Stimulated activated CD8-positive, alpha-beta memory T cell treated with anti-CD3 and anti-CD28 coated beads, Interleukin-7, amount 100 ng/mL, for 1 hour (primary cell): ENCODE results near the gene ELANE.
A peak's percentile ranks its signal among the peaks of the same experiment; 100 is the strongest.
"Not testable (repeated sequence)": the region's sequence is repeated elsewhere in the genome, so short reads cannot be mapped to it uniquely, and the experiment has no call there.

Experiments
- DNase-seq, 2 donors: peaks; one replicate each; pipeline ENCODE4 v3.0.0-alpha.2; 2020; ENCODE audit warnings: low read depth in 2 of 2

The ELANE gene

DNA sequence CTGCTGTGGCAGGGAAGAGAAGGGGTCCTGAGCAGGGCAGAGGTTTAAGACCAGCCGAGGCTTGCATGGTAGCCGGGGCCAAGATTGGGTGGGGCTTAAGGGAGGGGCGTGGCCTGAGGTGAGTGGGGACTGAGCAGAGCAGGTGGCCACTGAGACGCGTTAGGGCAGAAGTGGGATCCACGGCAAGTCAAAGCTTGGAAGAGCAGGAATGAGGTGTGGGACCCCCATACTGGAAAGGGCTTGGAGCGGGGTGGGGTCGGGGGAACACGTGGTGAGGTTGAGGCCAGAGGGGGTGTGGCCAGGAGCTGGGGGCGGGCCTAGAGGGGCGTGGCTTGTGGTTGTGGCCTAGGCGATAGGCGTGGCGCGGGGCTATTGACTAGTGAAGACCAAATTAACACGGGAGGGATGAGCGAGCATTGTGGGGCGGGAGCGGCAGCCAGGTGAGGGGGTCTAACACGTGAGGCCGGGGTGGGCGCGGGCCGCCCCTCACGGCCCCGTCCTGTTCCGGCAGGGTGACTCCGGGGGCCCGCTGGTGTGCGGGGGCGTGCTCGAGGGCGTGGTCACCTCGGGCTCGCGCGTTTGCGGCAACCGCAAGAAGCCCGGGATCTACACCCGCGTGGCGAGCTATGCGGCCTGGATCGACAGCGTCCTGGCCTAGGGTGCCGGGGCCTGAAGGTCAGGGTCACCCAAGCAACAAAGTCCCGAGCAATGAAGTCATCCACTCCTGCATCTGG lies 10.6 kb downstream of the ELANE start:
- peak; percentile 50 to 65 for DNase-seq

DNA sequence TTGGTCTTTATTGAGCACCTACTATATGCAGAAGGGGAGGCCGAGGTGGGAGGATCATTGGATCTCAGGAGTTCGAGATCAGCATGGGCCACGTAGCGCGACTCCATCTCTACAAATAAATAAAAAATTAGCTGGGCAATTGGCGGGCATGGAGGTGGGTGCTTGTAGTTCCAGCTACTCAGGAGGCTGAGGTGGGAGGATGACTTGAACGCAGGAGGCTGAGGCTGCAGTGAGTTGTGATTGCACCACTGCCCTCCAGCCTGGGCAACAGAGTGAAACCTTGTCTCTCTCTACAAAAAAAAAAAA lies 11.2 kb downstream of the ELANE start:
- DNase-seq: no peak

DNA sequence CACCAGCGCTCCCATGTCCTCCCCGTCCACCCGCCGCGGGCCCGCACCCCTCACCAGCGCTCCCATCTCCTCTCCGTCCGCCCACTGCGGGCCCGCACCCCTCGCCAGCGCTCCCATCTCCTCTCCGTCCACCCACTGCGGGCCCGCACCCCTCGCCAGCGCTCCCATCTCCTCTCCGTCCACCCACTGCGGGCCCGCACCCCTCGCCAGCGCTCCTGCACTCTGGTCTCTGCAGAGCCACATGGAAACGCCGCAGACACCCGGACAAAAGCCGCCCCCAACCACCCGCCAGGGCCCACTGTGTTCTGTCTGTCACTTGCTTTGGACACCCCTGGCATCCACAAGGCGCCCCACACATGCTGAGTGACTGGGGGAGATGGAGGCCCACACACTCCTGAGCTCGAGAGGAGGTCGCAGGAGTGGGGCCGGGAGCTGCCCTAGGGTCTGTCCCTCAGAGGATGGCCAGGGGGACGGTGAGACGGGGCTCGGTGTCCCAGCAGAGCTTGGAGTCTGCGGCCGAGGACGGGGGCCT lies 14.7 kb downstream of the ELANE start:
- DNase-seq: no peak

- no peak for DNase-seq
These were observed 15.2 kb downstream of the ELANE start for GRCh38 chr19:867301-867793.

GRCh38 chr19:867855-868457 lies 15.9 kb downstream of the ELANE start:
- no peak for DNase-seq

DNA sequence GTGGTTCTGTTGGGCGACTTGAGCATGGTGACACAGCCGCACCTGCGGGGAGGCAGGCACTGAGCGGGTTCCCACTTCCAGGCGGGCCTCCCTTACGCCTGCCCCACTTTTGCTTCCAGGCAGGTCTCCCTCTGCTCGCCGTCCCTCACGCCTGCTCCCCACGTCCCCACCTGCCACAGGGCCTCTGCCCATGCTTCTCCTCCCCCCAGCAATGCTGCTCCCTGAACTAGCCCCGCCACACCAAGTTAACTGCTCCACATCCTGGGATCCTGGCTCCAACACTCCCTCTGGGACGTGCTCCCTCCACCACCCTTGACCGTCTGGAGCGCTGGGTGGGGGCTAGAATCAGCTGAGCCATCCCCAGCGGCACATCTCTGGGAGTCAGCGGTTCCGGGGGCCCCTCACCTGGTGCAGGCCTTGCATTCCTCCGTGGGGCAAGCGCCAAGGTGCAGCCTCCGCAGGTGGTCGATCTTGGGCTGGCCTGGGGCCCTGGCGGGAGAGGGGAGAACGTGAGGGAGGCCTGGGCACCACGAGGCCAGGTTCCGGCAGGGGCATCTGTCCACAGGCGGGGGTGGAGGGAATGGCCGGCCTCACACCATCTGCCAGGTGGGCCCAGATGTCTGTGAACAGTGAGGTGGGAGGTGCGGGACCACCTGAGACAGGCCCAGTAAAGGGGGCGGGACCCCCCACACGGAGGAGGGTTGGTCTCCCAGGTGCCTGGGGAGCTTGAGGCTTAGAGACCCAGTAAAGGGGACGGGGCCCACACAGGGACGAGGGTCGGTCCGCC lies 16.5 kb downstream of the ELANE start:
- no peak for DNase-seq

GRCh38 chr19:869245-870177 lies 17.4 kb downstream of the ELANE start:
- no peak for DNase-seq

GRCh38 chr19:870314-870713 lies 18.2 kb downstream of the ELANE start:
- no peak for DNase-seq

DNA sequence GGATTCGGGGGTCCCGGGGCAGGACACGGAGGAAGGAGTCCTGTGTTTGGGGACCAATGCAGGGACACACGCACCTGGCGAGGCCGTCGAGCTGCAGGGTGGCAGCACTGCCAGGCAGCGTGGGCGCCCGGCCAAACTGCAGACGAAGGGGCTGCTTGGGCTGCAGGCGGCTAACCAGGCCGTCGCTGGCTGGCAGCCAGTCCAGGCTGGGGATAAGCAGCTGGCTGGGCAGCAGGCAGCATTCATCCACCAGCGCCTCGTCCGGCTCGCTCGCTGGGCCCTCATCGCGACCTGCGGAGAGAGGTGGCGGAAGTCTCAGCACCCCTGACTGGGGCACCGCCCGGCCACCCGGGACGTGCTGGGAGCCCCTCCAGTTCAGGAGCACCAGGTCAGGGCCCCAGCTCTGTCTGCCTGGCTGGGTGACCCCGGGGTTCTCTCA lies 18.9 kb downstream of the ELANE start:
- no peak for DNase-seq

DNA sequence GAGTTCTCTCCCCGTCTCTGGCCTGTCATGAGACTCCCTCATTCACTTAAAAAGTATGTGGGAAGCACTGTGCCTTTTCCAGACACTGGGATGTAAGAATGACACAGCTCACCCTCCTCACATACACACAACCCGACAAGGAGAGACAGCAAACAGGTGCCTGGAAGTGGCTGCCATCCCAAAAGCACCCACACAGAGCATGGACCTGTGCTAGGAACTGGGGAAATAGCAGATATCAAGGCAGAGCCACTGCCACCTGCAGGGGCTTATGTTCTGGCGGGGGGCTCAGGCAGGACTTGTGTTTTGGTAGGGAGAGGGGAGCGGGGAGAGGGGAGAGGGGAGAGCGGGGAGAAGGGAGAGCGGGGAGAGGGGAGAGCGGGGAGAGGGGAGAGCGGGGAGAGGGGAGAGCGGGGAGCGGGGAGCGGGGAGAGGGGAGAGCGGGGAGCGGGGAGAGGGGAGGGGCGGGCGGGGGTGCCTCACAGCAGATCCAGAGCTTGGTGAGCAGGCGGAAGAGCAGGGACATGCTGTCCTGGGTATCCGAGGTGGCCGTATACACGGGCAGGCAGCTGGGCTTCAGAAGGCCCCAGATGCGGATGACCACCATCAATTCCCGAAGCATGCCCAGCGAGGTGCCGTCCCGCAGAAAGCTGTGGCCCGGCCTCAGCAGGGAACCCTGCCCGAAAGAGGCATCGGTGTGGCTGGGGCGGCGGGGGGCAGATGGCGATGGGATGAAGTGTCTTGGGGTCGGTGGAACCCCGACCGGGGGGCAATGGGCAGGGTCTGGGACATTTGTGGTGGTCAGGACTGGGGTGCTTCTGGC lies 19.6 kb downstream of the ELANE start:
- no peak for DNase-seq

DNA sequence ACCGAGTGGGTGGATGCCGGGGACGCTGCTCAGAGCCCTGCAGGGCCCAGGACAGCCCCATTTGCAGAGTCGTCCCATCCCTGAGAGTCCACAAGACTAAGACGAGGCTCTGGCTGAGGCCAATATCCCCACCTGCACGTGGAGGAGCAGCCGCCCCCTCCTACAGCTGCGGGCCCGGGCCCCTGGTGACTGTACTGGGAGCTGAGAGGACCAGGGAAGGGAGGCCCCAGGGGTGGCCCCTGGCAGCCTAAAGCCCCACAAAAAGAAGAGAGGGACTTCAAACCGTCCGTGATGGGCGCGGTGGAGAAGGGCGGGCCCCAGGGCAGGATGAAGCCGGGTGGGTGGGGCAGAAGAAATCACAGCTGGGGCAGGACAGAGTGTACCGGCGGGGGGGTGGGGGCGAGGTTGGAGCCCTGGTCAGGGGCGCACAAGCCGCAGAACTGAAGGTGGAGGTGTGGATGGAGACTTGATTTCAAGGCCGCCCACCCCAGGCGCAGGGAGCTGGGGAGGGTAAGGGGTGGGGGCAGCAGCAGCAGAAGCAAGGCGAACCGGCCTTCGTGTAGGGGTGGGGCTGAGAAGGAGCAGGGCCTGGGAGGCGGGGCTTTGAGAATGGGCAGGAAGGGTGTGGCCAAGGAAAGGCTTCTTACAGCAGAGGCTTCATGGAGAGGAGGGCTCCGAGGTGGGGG lies 20.3 kb downstream of the ELANE start:
- peak; percentile 50 to 52 for DNase-seq

GRCh38 chr19:873084-873483 lies 21.0 kb downstream of the ELANE start:
- peak; percentile 43 to 46 for DNase-seq

DNA sequence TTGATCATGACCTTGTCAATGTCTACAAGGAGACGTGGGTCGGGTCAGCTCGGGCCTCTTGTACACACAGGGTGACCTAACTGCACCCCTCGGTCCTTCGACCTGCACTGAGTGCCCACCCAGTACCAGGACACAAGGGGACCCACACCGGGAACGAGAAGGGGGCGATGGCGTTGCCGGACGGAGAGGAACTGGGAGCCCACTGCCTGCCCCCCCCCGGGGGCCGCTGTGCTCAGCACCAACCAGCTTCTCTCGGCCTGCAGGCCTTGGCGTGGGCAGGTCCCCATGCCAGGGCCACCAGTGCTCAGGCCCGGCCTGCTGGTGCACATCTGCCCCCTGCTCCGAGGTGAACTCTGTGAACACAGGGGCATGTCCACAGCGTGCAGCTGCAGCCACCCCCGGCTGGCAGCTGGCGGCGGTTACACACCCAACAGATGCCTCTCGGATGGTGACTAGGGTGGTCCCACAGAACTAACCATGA lies 21.5 kb downstream of the ELANE start:
- DNase-seq: no peak

DNA sequence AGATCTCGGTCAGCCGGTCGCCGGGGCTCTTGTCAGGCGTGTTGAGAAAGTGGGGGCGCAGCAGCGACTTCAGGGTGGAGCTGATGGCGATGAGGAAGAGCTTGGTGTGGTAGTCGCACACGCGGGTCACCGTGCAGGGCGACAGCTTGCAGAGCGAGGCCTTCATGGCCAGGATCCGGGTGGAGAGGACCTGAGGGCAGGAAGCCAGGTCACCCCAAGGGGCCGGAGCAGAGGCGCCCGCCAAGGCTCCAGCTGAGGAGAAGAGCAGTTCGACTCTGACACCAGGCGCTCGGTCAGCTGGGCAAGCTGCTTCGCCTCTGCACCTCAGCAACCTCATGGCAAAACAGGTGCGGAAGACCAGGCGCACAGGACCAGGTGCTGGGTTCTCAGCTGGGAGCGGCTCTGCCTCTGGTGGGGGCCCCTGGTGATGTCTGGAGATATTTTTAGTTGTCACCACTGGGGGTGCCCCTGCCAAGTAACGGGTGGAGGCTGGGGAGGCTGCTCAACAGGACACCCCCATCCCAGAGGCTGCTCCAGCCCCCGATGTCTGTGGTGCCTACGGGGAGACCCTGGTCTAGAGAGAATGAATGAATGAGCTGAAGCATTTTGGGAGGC lies 23.3 kb downstream of the ELANE start:
- DNase-seq: no peak

DNA sequence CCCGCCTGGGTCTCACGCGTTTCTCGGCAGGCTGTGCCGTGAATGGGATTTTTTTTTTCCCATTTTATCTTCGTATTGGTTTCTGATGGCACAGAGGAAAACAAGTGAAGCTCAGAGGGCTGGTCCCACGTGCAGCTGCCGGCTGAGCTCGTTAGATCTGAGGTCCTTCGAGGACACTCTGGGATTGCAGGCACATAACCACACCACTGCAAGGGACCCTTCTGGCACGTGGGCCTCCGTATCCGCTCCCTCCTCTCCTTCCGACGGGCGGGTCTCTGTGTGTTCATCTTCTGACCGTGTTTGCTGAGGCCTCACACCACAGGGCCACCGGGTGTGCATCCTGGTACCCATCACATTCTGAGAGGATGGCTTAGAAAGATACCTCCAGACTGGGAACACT lies 24.0 kb downstream of the ELANE start:
- DNase-seq: no peak

DNA sequence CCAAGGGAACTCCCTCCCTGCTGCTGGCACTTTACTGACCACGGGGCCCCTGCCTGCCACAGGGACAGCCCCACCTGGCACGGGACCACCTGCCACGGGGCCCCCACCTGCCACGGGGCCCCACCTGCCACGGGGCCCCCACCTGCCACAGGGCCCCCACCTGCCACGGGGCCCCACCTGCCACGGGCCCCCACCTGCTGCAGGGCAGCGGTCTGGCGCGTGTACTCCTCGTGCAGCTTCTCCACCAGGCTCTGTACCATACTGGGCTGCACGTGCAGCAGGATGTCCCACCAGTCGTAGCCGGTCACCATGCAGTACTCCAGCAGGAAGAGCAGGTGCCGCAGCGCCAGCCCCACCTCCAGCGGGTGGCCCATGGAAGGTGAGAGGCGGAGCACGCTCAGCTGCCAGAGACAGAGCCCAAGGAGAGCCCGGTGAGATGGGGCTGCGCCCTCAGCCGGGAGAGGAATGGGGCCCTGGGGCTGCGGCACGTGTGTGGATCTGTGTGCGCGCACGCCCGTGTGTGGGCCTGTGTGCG lies 24.7 kb downstream of the ELANE start:
- no peak for DNase-seq

DNA sequence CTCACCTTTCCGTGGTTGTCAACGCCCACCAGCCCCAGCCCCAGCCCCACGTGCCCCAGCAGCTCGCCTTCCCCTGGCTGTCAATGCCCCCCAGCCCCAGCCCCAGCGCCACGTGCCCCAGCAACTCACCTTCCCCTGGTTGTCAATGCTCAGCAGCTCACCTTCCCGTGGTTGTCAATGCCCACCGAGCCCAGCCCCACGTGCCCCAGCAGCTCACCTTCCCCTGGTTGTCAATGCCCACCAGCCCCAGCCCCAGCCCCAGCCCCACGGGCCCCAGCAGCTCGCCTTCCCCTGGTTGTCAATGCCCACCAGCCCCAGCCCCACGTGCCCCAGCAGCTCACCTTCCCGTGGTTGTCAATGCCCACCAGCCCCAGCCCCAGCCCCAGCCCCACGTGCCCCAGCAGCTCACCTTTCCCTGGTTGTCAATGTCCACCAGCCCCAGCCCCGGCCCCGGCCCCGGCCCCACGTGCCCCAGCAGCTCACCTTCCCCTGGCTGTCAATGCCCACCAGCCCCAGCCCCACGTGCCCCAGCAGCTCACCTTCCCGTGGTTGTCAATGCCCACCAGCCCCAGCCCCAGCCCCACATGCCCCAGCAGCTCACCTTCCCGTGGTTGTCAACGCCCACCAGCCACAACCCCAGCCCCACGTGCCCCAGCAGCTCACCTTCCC lies 26.0 kb downstream of the ELANE start:
- DNase-seq: not testable (repeated sequence)

DNA sequence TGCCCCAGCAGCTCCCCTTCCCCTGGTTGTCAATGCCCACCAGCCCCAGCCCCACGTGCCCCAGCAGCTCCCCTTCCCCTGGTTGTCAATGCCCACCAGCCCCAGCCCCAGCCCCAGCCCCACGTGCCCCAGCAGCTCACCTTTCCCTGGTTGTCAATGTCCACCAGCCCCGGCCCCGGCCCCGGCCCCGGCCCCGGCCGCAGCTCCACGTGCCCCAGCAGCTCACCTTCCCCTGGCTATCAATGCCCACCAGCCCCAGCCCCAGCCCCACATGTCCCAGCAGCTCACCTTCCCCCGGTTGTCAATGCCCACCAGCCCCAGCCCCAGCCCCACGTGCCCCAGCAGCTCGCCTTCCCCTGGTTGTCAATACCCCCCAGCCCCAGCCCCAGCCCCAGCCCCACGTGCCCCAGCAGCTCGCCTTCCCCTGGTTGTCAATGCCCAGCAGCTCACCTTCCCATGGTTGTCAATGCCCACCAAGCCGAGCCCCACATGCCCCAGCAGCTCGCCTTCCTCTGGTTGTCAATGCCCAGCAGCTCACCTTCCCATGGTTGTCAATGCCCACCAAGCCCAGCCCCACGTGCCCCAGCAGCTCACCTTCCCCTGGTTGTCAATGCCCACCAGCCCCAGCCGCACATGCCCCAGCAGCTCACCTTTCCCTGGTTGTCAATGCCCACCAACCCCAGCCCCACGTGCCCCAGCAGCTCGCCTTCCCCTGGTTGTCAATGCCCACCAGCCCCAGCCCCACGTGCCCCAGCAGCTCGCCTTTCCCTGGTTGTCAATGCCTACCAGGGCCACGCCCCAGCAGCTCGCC lies 26.9 kb downstream of the ELANE start:
- not testable (repeated sequence) for DNase-seq
